Activated T-helper 17 cell treated with anti-CD3 and anti-CD28 coated beads, Interleukin-2, amount 50 U/mL, for 72 hours (primary cell): Measurements from ENCODE around the gene SIRPA. TPM values are rescaled to one million over a fixed set of nuclear protein-coding genes. Genes with fewer than 3 reads are reported as not detected.

Experiments
- ATAC-seq: fragments of 150-1000 bp; cut with Tn5 transposase; replicated peaks from 2 replicates; pipeline ENCODE4 v1.10.0; 2021; ENCODE audit warnings: mild to moderate bottlenecking, moderate library complexity
- H3K27ac Mint-ChIP-seq: one replicate; pipeline ENCODE4 v1.8.0; 2022; ENCODE audit warnings: mixed read lengths
- H3K27me3 Mint-ChIP-seq: one replicate; pipeline ENCODE4 v1.8.0; 2022; ENCODE audit warnings: mixed read lengths
- H3K36me3 Mint-ChIP-seq: one replicate; pipeline ENCODE4 v1.8.0; 2022; ENCODE audit warnings: low read depth, mild to moderate bottlenecking, mixed read lengths
- H3K4me1 Mint-ChIP-seq: one replicate; pipeline ENCODE4 v1.8.0; 2022; ENCODE audit warnings: mixed read lengths
- H3K4me3 Mint-ChIP-seq: one replicate; pipeline ENCODE4 v1.8.0; 2022; ENCODE audit warnings: mild to moderate bottlenecking, mixed read lengths
- H3K9me3 Mint-ChIP-seq: one replicate; pipeline ENCODE4 v1.8.0; 2022; ENCODE audit warnings: mixed read lengths
- total RNA-seq, 2 donors: library from RNA; stranded (reverse); gene quantifications; one replicate each; pipeline ENCODE4 v1.2.3, GENCODE V29; 2022

Gene SIRPA
- total RNA-seq, 2 donors from 2014 or later = 0.05 TPM; not detected in 1

DNA sequence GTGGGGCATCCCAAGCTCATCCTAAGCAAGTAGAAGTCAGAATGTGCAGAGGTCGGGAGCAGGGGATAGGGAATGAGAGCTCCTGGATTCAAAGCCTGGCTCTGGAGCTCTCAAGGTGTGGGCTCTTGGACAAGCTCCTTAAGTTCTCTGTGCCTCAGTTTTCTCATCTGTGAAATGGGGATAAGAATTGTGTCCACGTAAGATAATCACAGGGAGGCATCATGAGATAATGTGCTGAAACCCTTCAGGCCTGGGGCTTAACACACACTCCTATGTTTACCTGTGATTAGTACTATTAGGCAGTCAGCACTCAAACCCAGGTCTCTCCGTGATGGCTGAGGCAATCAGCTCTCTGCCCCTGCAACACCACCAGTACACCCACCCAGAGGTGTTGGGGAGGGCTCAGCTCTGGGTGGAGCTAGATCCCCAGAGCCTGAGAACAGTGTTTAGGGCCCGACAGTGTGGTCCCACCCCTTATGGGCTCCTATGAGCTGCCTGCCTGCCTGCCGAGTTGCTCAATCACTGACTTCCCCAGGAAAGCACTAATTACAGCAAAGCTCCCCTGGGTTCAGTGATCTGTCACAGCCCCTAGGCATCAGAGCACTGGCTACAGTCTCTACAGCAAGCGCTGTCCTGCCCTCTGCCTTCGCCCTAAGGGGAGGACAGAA lies 6.3 kb upstream of the SIRPA start:
- Mint-ChIP-seq H3K4me1 (no peaks in the 10 kb centered on the region), H3K27ac (no peak overlapping the region), H3K27me3 (peaks cover 46% of the 10 kb centered on the region), H3K36me3 (no peaks in the 10 kb centered on the region), H3K9me3 (no peaks in the 10 kb centered on the region), H3K4me3 (no peak overlapping the region)
- no peak for ATAC-seq

DNA sequence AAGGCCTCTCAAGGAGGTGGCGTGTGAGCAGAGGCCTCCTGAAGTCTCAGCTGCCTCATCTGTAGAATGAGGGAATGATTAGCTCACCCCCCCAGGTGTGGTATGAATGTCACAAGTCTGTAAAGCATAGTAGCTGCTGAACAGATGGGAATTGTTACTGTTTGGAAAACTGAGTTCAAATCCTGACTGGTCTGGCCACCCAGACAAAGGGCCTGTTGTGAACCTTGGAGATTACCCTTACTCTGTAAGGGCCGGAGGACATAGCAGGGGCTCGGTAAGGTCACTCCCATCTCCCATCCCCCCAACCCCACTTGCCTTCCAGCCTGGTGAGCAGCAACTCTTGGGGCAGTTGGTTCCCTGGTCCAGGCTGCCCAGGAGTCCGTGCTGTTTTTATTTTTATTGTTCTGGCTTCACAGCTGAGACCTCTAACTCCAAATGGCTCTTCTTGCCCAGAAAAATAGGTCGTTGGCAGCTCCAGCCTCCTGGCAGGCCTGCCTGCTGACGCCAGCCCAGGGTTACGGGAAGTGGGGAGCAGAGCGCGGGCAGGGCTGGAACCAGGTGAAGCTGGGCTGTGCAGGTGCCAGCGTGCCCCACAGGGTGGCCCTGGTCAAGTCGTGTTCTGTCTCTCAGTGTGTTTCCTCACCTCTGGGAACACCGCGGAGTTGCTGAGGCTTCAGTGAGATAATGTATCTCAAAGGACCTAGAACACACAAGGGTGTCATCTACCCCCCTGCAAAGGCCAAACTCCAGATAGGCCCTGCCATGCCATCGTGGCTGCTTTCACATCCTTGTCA lies 4.5 kb upstream of the SIRPA start:
- Mint-ChIP-seq H3K27me3 (peaks cover 49% of the 10 kb centered on the region), H3K9me3 (no peaks in the 10 kb centered on the region), H3K36me3 (no peaks in the 10 kb centered on the region), H3K4me1 (no peaks in the 10 kb centered on the region), H3K4me3 (no peak overlapping the region), H3K27ac (no peak overlapping the region)
- no peak for ATAC-seq

DNA sequence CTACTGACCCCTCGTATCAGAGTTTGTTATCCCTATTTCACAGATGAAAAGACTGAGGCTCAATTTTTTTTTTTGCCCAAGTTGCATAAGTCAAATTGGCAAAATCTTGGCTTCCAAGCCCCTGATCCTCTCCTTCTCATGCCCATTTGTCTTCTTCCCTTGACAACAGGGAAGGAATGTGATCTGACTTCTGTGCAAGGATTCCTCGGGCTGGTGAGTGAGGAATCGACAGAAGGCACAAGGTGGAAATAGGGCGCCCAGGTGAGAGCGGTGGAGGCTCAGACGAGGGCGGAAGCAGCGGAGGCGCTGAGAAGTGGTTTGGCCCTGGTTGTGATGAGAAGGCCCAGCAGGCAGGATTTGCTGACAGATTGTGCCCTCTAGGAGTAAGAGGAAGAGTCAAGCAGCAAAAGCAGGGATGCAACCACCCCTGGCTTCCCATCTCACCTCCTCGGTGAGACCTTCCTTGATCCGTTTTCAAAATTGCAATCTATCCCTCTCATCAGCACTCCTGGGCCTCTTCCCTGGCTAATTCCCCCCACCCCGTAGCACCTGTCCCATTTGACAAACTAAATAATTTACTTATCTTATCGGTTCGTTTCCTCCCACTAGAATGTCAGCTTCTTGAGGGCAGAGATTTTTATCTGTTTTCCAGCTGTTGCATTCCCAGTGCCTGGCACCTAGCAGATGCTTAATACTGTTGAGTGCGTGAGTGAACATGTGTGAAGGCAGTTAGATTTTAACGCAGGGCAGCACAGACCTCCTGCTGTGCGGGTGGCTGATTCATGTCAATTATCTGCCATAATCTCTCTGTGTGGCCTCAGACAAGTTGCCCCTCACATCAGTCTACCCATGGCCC lies 3.7 kb upstream of the SIRPA start:
- no peaks in the 10 kb centered on the region for H3K36me3 Mint-ChIP-seq
- no peaks in the 10 kb centered on the region for H3K4me1 Mint-ChIP-seq
- H3K27me3 Mint-ChIP-seq = peaks cover 52% of the 10 kb centered on the region
- H3K27ac Mint-ChIP-seq = no peak overlapping the region
- no peak for ATAC-seq
- no peaks in the 10 kb centered on the region for H3K9me3 Mint-ChIP-seq
- H3K4me3 Mint-ChIP-seq = no peak overlapping the region

DNA sequence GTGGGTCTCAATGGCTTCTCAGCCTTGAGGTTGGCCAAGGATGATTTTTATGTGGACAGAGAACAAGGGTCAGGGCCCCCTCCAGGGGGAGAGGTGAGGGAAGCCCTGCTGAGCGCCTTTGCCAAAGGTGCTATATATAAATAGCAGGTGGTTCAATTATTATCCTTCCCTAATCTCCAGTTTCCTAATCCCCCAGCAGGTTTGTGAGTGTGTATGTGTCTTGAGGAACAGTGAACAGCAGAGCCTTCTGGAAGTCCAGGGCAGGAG lies 3.2 kb upstream of the SIRPA start:
- Mint-ChIP-seq H3K36me3 (no peaks in the 10 kb centered on the region), H3K4me1 (no peaks in the 10 kb centered on the region), H3K27ac (no peak overlapping the region), H3K4me3 (no peak overlapping the region), H3K9me3 (no peaks in the 10 kb centered on the region), H3K27me3 (peaks cover 58% of the 10 kb centered on the region)
- no peak for ATAC-seq

DNA sequence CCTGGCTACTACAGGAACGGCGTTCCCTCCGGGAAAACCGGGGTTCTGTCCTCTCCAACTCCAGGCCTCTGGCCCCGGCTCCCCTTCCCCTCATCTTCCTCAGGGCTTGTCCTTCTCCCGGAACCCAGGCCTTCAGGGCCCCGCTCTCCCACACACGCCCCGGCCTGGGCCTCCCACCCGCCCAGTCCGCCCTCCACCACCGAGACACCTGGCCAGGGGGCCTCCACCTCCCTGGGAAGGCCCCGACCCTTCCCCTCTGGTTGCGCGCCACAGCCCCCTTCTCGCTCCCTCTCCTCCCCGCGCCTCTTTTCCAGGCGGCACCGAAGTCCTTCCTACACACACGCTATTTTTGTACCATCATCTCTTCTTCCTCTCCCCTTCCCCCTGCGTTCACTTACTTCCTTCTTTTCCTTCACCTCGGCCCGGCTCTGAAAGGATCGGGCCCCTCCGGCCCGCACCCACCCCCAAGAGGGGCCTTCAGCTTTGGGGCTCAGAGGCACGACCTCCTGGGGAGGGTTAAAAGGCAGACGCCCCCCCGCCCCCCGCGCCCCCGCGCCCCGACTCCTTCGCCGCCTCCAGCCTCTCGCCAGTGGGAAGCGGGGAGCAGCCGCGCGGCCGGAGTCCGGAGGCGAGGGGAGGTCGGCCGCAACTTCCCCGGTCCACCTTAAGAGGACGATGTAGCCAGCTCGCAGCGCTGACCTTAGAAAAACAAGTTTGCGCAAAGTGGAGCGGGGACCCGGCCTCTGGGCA lies 1.3 kb upstream of the SIRPA start:
- ATAC-seq = no peak
- Mint-ChIP-seq H3K4me1 (no peaks in the 10 kb centered on the region), H3K27ac (no peak overlapping the region), H3K27me3 (peaks cover 53% of the 10 kb centered on the region), H3K4me3 (no peak overlapping the region), H3K36me3 (no peaks in the 10 kb centered on the region), H3K9me3 (no peaks in the 10 kb centered on the region)

DNA sequence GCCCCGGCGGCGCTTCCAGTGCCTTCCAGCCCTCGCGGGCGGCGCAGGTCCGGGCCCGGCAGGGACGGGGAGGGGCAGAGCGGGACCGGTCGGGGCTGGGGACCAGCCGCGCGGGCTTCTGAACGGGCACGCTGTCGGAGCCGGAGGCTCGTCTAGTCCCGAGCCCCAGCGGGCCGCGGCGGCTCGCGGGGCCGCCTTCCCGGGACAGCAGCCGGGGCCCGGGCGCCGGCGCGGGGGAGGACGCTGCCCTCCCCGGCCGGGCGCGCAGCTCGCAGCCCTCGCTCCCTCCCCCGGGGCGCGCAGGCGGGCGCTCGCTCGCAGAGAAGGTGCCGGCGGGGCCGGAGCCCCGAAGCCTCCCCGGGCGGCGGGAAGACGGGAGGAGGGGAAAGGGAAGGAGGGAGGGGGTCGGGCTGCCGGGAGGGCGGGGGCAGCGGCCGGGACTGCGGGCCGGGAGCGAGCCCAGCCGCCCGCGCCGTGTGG lies 696 bp upstream of the SIRPA start:
- no peak for ATAC-seq
- Mint-ChIP-seq H3K9me3 (no peaks in the 10 kb centered on the region), H3K4me1 (no peaks in the 10 kb centered on the region), H3K27ac (no peak overlapping the region), H3K27me3 (peaks cover 58% of the 10 kb centered on the region), H3K36me3 (no peaks in the 10 kb centered on the region), H3K4me3 (peak overlapping the region; percentile 36)

DNA sequence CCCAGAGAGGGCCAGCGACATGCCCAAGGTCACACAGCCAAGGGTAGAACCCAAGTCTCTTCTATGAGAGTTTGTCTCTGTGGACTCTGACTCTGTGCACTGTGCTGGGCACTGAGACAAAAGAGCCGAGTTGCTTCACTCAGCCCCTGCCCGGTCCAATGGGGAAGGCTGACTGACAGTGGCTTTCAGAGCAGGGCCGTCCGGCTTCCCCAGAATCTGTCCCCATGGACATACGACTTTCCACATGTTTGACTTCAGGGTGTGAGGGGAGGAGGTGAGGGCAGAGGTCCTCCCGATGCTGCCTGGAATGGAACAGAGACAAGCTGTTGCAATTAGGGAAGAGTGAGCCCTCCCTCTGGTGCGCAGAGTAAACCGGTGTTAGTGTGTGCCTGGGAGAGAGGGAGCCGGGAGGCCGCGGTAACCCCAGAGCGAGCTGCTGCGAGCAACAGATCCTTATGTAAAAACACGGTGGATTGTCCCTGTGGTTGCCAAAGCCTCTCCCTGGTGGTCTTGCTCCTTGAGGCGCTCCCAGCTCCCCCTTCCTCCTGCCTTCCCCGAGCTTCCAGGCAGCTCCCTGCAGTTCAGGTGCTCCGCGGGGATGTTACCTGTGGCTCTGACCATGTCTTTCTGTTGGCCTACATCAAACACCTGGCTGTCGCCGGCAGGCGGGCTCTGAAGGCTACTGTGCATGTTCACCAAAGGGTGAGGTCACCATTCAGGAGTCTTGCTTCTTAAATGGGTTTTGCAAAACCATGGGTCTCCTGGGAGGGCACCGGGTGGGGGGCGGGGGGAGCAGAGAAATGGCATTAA lies 672 bp downstream of the SIRPA start:
- no peaks in the 10 kb centered on the region for H3K9me3 Mint-ChIP-seq
- H3K36me3 Mint-ChIP-seq = no peaks in the 10 kb centered on the region
- H3K4me3 Mint-ChIP-seq = peak overlapping the region; percentile 36
- peaks cover 56% of the 10 kb centered on the region for H3K27me3 Mint-ChIP-seq
- H3K27ac Mint-ChIP-seq = no peak overlapping the region
- no peaks in the 10 kb centered on the region for H3K4me1 Mint-ChIP-seq
- no peak for ATAC-seq

DNA sequence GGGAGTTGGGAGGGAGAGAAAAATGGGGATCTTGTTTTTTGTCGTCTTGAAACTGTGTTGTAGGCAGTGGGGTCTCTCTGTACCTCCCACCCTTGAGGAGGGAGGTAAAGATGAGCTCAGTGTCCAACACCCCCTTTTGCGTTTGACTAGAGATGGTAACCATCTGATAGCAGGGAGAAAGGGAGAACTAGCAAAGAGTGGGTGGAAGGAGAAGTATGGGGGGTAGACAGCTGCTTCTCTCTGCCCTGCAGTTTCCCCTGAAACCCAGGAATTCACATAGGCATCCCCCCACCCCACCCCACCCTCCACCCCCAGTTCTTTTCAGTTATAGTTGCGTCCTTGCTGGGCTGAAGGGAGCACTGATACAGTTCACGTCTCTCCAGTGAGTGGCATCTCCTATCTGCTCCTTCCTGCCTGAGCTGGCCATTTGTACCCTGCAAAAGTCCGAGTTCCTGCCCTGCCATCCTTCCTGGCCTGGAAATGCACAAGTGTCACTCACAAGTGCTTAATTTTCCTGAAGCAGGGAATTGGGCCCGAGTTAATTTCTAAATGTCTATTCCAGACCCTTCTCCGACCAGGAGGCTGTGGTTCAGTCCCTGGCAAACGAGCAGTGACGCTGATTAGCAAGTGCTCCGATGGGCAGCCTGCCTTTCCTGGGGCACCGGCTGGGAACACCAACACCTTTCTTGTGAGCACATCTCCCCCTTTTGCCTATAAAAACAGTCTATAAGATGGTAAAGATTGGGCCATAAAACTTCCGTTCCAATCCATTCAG lies 1.5 kb downstream of the SIRPA start:
- no peak for ATAC-seq
- peak overlapping the region; percentile 36 for H3K4me3 Mint-ChIP-seq
- H3K4me1 Mint-ChIP-seq = no peaks in the 10 kb centered on the region
- no peaks in the 10 kb centered on the region for H3K9me3 Mint-ChIP-seq
- H3K27me3 Mint-ChIP-seq = peaks cover 53% of the 10 kb centered on the region
- no peak overlapping the region for H3K27ac Mint-ChIP-seq
- H3K36me3 Mint-ChIP-seq = no peaks in the 10 kb centered on the region

DNA sequence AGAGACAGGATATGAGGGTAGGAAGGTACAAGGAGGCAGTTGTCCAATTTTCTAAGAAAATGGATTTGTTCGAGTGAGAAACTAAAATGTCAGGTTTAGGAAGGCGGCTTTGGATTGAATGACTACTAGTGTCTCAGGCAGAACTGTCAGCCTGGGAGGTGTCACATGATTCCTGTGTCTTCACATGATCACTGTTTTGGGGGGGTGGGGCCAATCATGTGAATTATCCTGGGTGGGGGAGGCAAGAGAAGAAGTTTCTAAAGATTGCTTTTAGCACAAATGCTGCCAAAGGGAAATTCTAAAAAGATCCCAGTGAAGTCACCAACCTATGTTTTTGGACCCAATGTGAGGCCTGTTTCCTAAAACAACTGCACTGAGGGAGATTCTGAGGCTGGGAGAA lies 2.3 kb downstream of the SIRPA start:
- peaks cover 56% of the 10 kb centered on the region for H3K27me3 Mint-ChIP-seq
- no peaks in the 10 kb centered on the region for H3K9me3 Mint-ChIP-seq
- no peak overlapping the region for H3K27ac Mint-ChIP-seq
- H3K4me3 Mint-ChIP-seq = no peak overlapping the region
- no peaks in the 10 kb centered on the region for H3K4me1 Mint-ChIP-seq
- no peak for ATAC-seq
- no peaks in the 10 kb centered on the region for H3K36me3 Mint-ChIP-seq

DNA sequence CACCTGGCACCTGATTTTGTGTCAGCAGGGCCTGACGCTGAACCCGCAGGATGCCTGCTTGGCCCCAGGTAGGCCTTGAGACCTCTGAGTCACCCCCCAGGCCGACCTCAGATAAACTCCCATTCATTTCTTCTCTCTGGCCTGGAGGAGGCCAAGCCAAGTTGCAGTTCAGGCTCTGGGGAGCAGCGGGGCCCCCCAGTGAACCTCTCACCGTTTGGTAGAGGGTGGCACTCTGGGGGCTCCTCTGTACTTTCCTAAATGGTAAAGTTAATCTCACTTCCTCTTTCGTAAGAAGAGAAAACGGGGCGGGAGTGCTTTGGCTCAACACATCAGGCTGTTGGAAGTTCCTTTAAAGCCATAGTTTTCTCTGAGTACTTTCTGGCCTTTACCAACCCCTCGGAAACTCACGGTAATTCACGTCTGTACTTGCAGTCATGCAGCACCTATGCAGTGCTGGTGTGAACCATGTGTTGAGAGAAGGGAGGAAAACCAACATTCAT lies 2.8 kb downstream of the SIRPA start:
- H3K9me3 Mint-ChIP-seq = no peaks in the 10 kb centered on the region
- no peaks in the 10 kb centered on the region for H3K36me3 Mint-ChIP-seq
- no peaks in the 10 kb centered on the region for H3K4me1 Mint-ChIP-seq
- H3K27me3 Mint-ChIP-seq = peaks cover 52% of the 10 kb centered on the region
- H3K27ac Mint-ChIP-seq = no peak overlapping the region
- no peak overlapping the region for H3K4me3 Mint-ChIP-seq
- ATAC-seq = no peak

DNA sequence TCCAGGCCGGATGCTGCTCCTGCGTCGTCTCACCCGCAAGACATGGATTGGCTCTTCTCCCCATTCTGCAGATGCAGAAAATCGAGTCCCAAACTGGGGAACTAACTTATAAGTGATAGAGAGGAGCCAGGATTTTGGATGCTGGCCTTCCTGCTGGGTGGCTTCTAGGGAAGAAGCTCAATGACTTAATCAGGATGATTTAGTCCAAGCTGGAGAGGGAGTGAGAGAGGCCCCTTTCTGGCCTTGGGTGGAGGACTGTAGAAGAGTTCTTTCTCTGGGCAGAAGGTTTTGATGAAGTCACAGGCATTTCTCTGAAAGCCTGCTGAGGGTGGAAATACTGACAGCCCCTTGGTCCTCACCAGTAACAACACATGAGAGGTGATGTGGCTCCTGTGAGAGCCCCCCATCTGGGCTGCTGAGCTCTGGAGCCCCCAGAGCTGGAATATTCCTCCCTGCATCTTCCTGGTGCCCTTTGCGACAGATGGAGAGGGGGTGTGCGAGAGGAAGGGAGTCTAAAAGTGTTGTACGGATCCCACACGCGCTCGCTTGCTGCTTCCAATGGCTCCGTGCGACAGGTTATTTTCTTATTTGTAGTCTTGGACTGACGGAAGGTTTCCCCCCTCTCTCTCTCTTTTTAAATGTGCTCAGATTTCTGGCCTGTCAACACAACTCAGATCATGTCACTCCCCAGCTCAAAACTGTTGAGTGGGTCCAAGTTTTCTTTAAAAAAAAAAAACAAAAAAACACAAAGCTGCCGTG lies 3.5 kb downstream of the SIRPA start:
- Mint-ChIP-seq H3K27me3 (peaks cover 50% of the 10 kb centered on the region), H3K4me1 (no peaks in the 10 kb centered on the region), H3K36me3 (no peaks in the 10 kb centered on the region), H3K4me3 (no peak overlapping the region), H3K27ac (no peak overlapping the region), H3K9me3 (no peaks in the 10 kb centered on the region)
- no peak for ATAC-seq

DNA sequence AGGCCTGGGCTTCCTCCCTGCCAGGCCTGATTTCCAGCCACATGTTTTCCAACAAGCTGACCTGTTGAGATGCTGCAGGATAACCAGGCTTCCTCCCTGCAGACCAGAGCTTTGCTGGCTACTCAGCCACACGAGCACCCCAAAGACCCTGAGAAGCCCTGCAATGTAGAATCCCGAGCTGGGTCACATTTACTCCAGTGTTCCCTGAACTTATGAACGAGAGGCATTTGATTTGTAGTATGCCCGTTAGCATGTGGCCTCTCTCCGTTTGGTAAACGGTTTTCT lies 4.0 kb downstream of the SIRPA start:
- H3K27ac Mint-ChIP-seq = no peak overlapping the region
- H3K36me3 Mint-ChIP-seq = no peaks in the 10 kb centered on the region
- H3K4me3 Mint-ChIP-seq = no peak overlapping the region
- ATAC-seq = no peak
- H3K9me3 Mint-ChIP-seq = no peaks in the 10 kb centered on the region
- H3K4me1 Mint-ChIP-seq = no peaks in the 10 kb centered on the region
- H3K27me3 Mint-ChIP-seq = peaks cover 50% of the 10 kb centered on the region
